ENCODE data around the gene ALG1L2.
A peak's percentile ranks its signal among the peaks of the same experiment; 100 is the strongest.
"Not testable (repeated sequence)": the region's sequence is repeated elsewhere in the genome, so short reads cannot be mapped to it uniquely, and the experiment has no call there.

Gene ALG1L2

DNA sequence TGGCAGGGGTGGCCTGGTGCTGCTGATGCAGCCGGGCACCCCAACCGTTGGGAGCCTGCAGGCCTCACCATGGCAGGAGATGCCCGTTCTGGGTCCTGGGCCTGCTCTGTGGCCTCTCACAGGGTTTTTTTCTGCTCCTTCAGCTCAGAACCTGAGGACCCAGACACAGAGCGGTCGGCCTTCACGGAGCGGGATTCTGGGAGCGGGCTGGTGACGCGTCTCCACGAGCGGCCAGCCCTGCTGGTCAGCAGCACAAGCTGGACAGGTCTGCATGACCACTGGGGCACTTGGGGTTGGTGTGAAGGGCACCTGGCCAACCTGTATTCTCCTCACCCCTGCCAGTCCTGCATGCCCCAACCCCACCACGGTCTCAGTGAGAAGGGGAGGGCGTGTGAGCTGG, 10.3 kb downstream of the ALG1L2 start:
- Histone ChIP-seq H3K9me3 (ENCODE audit: insufficient read depth, low read length, severe bottlenecking) (no peaks in the 10 kb centered on the region), H3K4me3 (ENCODE audit: low read depth in 1 of 2, low read length in 2 of 2) (no peak overlapping the region), H3K36me3 (ENCODE audit: insufficient read depth, low read length) (no peaks in the 10 kb centered on the region), H3K4me2 (ENCODE audit: insufficient read depth, low read length) (no peak overlapping the region), H3K27me3 (ENCODE audit: insufficient read depth, low read length, poor library complexity) (no peaks in the 10 kb centered on the region), H2AFZ (ENCODE audit: low read depth, low read length) (no peak overlapping the region), H3K79me2 (ENCODE audit: insufficient read depth, low read length) (no peaks in the 10 kb centered on the region), H3K27ac (ENCODE audit: low read length) (0 out of 2 replicates have a peak overlapping the region, but pooled peaks have one; percentile 32), H3K4me1 (ENCODE audit: insufficient read depth, low read length) (peaks cover 15% of the 10 kb centered on the region), H3K9ac (ENCODE audit: low read depth, low read length) (no peak overlapping the region), H4K20me1 (ENCODE audit: insufficient read depth, low read length) (no peaks in the 10 kb centered on the region)
- TF ChIP-seq, protein P1, sequence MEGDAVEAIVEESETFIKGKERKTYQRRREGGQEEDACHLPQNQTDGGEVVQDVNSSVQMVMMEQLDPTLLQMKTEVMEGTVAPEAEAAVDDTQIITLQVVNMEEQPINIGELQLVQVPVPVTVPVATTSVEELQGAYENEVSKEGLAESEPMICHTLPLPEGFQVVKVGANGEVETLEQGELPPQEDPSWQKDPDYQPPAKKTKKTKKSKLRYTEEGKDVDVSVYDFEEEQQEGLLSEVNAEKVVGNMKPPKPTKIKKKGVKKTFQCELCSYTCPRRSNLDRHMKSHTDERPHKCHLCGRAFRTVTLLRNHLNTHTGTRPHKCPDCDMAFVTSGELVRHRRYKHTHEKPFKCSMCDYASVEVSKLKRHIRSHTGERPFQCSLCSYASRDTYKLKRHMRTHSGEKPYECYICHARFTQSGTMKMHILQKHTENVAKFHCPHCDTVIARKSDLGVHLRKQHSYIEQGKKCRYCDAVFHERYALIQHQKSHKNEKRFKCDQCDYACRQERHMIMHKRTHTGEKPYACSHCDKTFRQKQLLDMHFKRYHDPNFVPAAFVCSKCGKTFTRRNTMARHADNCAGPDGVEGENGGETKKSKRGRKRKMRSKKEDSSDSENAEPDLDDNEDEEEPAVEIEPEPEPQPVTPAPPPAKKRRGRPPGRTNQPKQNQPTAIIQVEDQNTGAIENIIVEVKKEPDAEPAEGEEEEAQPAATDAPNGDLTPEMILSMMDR (IDR thresholded peaks at IDR 0.05; ENCODE audit: borderline replicate concordance, extremely low read depth, low read length, poor library complexity, severe bottlenecking) = no peak
- TF ChIP-seq EZH2 (IDR thresholded peaks at IDR 0.05; ENCODE audit: borderline replicate concordance, low read depth, low read length, severe bottlenecking) = no peak
- DNase-seq = no peak
- no peak for ATAC-seq (ENCODE audit: insufficient read depth, low read depth)

DNA sequence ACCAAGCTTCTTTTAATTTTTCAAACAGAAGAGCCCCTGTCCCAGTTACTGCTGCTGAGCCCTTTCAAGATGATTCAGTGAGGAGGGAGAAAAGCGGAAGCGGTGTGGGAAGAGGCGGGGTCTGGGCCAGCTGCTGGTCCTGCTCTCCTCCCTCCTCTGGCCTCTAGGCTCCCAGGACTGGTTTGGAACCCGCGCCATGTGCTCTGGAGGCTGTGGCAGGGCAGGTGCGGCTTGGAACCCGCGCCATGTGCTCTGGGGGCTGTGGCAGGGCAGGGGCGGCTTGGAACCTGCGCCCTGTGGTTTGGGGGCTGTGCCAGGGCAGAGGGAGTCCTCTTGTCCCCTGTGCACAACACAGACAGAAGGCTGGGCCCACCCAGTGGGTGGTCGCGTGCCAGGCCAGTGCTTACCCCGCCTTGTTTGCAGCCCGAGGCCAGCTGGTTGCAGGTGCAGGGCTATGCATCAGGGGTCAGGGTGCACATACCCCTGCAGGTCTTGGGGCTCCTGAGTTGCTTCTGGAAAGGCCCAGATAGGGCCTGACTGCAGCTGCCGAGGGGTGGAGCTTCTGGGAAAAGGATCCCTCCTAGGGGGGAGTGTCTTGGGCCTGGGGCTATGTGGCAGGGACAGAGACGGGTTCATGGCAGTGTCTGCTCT, 12.2 kb downstream of the ALG1L2 start:
- Histone ChIP-seq H3K36me3 (ENCODE audit: insufficient read depth, low read length) (no peaks in the 10 kb centered on the region), H3K9me3 (ENCODE audit: insufficient read depth, low read length, severe bottlenecking) (no peaks in the 10 kb centered on the region), H3K27ac (ENCODE audit: low read length) (peak overlapping the region; percentile 68; the same call in 1 of the 2 replicates)

DNA sequence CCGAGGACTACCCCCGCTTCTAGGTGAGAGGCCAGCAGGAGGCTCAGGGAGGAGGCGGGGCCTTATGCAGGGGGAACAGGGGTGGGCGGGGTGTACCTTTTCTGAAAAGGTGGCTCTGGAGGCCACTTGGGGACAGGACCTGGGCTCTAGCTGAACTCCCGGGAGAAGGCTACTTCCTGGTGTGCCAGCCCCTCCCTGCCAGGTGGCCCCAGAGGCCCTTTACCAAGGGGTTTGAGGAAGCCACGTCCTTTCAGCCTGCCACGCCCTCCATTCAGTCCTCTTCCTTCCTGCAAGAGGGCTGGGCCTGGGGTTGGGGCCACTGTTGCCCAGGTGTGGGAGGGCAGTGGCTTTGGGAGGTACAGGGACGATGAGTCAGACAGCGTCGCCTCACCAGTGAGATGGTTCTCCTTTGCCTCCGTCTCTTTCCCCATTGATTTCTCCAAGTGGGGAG, 12.9 kb downstream of the ALG1L2 start:
- H4K20me1 ChIP-seq (ENCODE audit: insufficient read depth, low read length); H3K4me2 ChIP-seq (ENCODE audit: insufficient read depth, low read length); ATAC-seq (ENCODE audit: insufficient read depth, low read depth); DNase-seq; H2AFZ ChIP-seq (ENCODE audit: low read depth, low read length); H3K9me3 ChIP-seq (ENCODE audit: insufficient read depth, low read length, severe bottlenecking); H3K27ac ChIP-seq (ENCODE audit: low read length); H3K27me3 ChIP-seq (ENCODE audit: insufficient read depth, low read length, poor library complexity); H3K9ac ChIP-seq (ENCODE audit: low read depth, low read length); H3K79me2 ChIP-seq (ENCODE audit: insufficient read depth, low read length); H3K4me3 ChIP-seq (ENCODE audit: low read depth in 1 of 2, low read length in 2 of 2); H3K36me3 ChIP-seq (ENCODE audit: insufficient read depth, low read length): not testable (repeated sequence)
- peaks cover 15% of the 10 kb centered on the region for H3K4me1 ChIP-seq (ENCODE audit: insufficient read depth, low read length)

More for the DNA sequence above, 12.2 kb downstream of the ALG1L2 start:
- ATAC-seq (ENCODE audit: insufficient read depth, low read depth) = peak; percentile 96
- Histone ChIP-seq H3K4me3 (ENCODE audit: low read depth in 1 of 2, low read length in 2 of 2) (no peak overlapping the region), H3K9ac (ENCODE audit: low read depth, low read length) (peak overlapping the region; percentile 32; the same call in 1 of the 2 replicates), H2AFZ (ENCODE audit: low read depth, low read length) (peak overlapping the region; percentile 4; the same call in 1 of the 2 replicates), H3K27me3 (ENCODE audit: insufficient read depth, low read length, poor library complexity) (no peaks in the 10 kb centered on the region), H3K4me1 (ENCODE audit: insufficient read depth, low read length) (peaks cover 15% of the 10 kb centered on the region), H4K20me1 (ENCODE audit: insufficient read depth, low read length) (no peaks in the 10 kb centered on the region), H3K4me2 (ENCODE audit: insufficient read depth, low read length) (peak overlapping the region; percentile 37), H3K79me2 (ENCODE audit: insufficient read depth, low read length) (no peaks in the 10 kb centered on the region)
- TF ChIP-seq EZH2 (IDR thresholded peaks at IDR 0.05; ENCODE audit: borderline replicate concordance, low read depth, low read length, severe bottlenecking) = no peak
- TF ChIP-seq, protein P1 (IDR thresholded peaks at IDR 0.05; ENCODE audit: borderline replicate concordance, extremely low read depth, low read length, poor library complexity, severe bottlenecking) = no peak
- DNase-seq = peak; percentile 83

DNA sequence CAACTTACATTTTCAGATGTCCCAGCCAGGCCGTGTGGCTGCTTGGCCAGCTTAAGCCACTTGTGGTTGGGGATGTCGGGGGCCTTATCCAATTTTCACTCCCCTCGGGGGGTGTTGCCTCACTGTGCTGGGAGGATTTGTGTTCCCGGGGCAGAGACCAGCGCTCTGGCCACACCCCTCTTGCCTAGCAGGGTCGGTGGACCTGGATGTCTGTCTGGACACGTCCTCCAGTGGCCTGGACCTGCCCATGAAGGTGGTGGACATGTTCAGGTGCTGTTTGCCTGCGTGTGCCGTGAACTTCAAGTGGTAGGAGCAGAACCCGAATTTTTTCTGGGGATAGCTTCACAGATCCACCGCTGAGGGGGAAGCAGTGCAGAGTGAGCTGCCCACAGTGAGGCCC, 14.2 kb downstream of the ALG1L2 start:
- DNase-seq; H3K4me3 ChIP-seq (ENCODE audit: low read depth in 1 of 2, low read length in 2 of 2); H4K20me1 ChIP-seq (ENCODE audit: insufficient read depth, low read length); H3K27ac ChIP-seq (ENCODE audit: low read length); H3K27me3 ChIP-seq (ENCODE audit: insufficient read depth, low read length, poor library complexity); H3K9me3 ChIP-seq (ENCODE audit: insufficient read depth, low read length, severe bottlenecking); H2AFZ ChIP-seq (ENCODE audit: low read depth, low read length); H3K79me2 ChIP-seq (ENCODE audit: insufficient read depth, low read length); H3K4me2 ChIP-seq (ENCODE audit: insufficient read depth, low read length); ATAC-seq (ENCODE audit: insufficient read depth, low read depth); H3K9ac ChIP-seq (ENCODE audit: low read depth, low read length); H3K36me3 ChIP-seq (ENCODE audit: insufficient read depth, low read length): not testable (repeated sequence)
- H3K4me1 ChIP-seq (ENCODE audit: insufficient read depth, low read length) = peaks cover 15% of the 10 kb centered on the region

DNA sequence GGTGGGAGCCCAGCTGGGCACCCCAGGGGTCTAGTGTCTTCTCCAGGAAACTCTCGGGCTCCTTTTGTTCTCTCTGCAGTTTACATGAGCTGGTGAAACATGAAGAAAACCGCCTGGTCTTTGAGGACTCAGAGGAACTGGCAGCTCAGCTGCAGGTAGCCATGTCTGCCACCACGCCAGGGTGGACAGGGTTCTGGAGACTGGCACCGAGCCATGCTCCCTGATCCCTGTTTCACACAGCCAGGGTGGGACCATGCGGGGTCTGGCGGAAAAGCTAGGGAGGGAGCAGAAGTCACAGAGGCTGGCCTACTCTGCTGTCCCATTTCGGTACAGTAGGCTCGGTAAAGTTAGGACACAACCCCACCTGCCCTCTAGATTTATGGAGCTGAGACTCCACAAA, 15.5 kb downstream of the ALG1L2 start:
- not testable (repeated sequence) for H3K4me2 ChIP-seq (ENCODE audit: insufficient read depth, low read length); H3K79me2 ChIP-seq (ENCODE audit: insufficient read depth, low read length); H3K9me3 ChIP-seq (ENCODE audit: insufficient read depth, low read length, severe bottlenecking); H4K20me1 ChIP-seq (ENCODE audit: insufficient read depth, low read length); H3K27me3 ChIP-seq (ENCODE audit: insufficient read depth, low read length, poor library complexity); H3K36me3 ChIP-seq (ENCODE audit: insufficient read depth, low read length); H3K27ac ChIP-seq (ENCODE audit: low read length); H3K9ac ChIP-seq (ENCODE audit: low read depth, low read length); DNase-seq; H3K4me3 ChIP-seq (ENCODE audit: low read depth in 1 of 2, low read length in 2 of 2); H2AFZ ChIP-seq (ENCODE audit: low read depth, low read length); ATAC-seq (ENCODE audit: insufficient read depth, low read depth)
- peaks cover 15% of the 10 kb centered on the region for H3K4me1 ChIP-seq (ENCODE audit: insufficient read depth, low read length)

All from DND-41 (cell line).